ENCODE results near the gene CHAD.
A peak's percentile ranks its signal among the peaks of the same experiment; 100 is the strongest.

Gene CHAD

GRCh38 chr17:50511058-50511457 is 42.4 kb upstream of the CHAD start:
- TF ChIP-seq ARNTL (CRISPR knock-in tag; IDR thresholded peaks at IDR 0.05; ENCODE audit: borderline replicate concordance, low read depth) = no peak
- no peak for TF ChIP-seq CSDC2 (CRISPR knock-in tag; IDR thresholded peaks at IDR 0.05)
- no peak for TF ChIP-seq PPARA (CRISPR knock-in tag; IDR thresholded peaks at IDR 0.05; ENCODE audit: borderline replicate concordance)
- TF ChIP-seq ZNF70 (CRISPR knock-in tag; IDR thresholded peaks at IDR 0.05) = no peak
- TF ChIP-seq POU6F1 (CRISPR knock-in tag; IDR thresholded peaks at IDR 0.05; ENCODE audit: borderline replicate concordance, low read depth) = no peak
- ATAC-seq = no peak

GRCh38 chr17:50508573-50509460 is 40.1 kb upstream of the CHAD start:
- peak; percentile 20; the same call in 2 of the 3 replicates for ATAC-seq
- TF ChIP-seq ZFP3 (CRISPR knock-in tag; IDR thresholded peaks at IDR 0.05) = peak; percentile 66; the same call in 1 of the 2 replicates
- no peak for TF ChIP-seq SNAI2 (CRISPR knock-in tag; IDR thresholded peaks at IDR 0.05)

GRCh38 chr17:50507871-50508572 is 39.3 kb upstream of the CHAD start, which contains the start of gene MYCBPAP:
Gene MYCBPAP, plus strand, starts transcription at chr17:50508439. Its CDS starts 236 bp downstream, at chr17:50508675.
- ATAC-seq = peak; percentile 87
- TF ChIP-seq SNAI2 (CRISPR knock-in tag; IDR thresholded peaks at IDR 0.05) (no peak), PATZ1 (CRISPR knock-in tag; IDR thresholded peaks at IDR 0.05; ENCODE audit: borderline replicate concordance) (no peak), CSRNP3 (CRISPR knock-in tag; IDR thresholded peaks at IDR 0.05) (no peak), TSHZ2 (CRISPR knock-in tag; IDR thresholded peaks at IDR 0.05) (no peak), ZNF70 (CRISPR knock-in tag; IDR thresholded peaks at IDR 0.05) (no peak), PPARA (CRISPR knock-in tag; IDR thresholded peaks at IDR 0.05; ENCODE audit: borderline replicate concordance) (no peak), ESRRG (CRISPR knock-in tag; IDR thresholded peaks at IDR 0.05) (no peak), BACH2 (CRISPR knock-in tag; IDR thresholded peaks at IDR 0.05; ENCODE audit: borderline replicate concordance) (peak; percentile 36; the same call in 1 of the 2 replicates), ZNF8 (CRISPR knock-in tag; IDR thresholded peaks at IDR 0.05) (peak; percentile 90), GLIS3 (CRISPR knock-in tag; IDR thresholded peaks at IDR 0.05) (no peak), ZFP3 (CRISPR knock-in tag; IDR thresholded peaks at IDR 0.05) (0 out of 2 replicates have a peak, but pooled peaks have one; percentile 33)

- no peak for ATAC-seq
- TF ChIP-seq CSDC2 (CRISPR knock-in tag; IDR thresholded peaks at IDR 0.05) = no peak
- TF ChIP-seq ZFP30 (CRISPR knock-in tag; IDR thresholded peaks at IDR 0.05) = no peak
- no peak for TF ChIP-seq GLIS3 (CRISPR knock-in tag; IDR thresholded peaks at IDR 0.05)
- TF ChIP-seq ARNTL (CRISPR knock-in tag; IDR thresholded peaks at IDR 0.05; ENCODE audit: borderline replicate concordance, low read depth) = no peak
- no peak for TF ChIP-seq PPARA (CRISPR knock-in tag; IDR thresholded peaks at IDR 0.05; ENCODE audit: borderline replicate concordance)
- no peak for TF ChIP-seq ZNF565 (CRISPR knock-in tag; conservative IDR thresholded peaks at IDR 0.05; ENCODE audit: low read depth)
- no peak for TF ChIP-seq ZC3H10 (CRISPR knock-in tag; IDR thresholded peaks at IDR 0.05)
- no peak for TF ChIP-seq RARB (CRISPR knock-in tag; IDR thresholded peaks at IDR 0.05)
- TF ChIP-seq BACH2 (CRISPR knock-in tag; IDR thresholded peaks at IDR 0.05; ENCODE audit: borderline replicate concordance) = no peak
- TF ChIP-seq ZNF70 (CRISPR knock-in tag; IDR thresholded peaks at IDR 0.05) = no peak
- TF ChIP-seq POU6F1 (CRISPR knock-in tag; IDR thresholded peaks at IDR 0.05; ENCODE audit: borderline replicate concordance, low read depth) = no peak
- no peak for TF ChIP-seq TSHZ2 (CRISPR knock-in tag; IDR thresholded peaks at IDR 0.05)
Measured at GRCh38 chr17:50506298-50506697, 37.6 kb upstream of the CHAD start.

All from SK-N-SH treated with all-trans-retinoic acid at 6 μM for 48 hours (cell line).